Measurements from ENCODE around the gene SMAD6. TPM values are rescaled to one million over a fixed set of nuclear protein-coding genes. Genes with fewer than 3 reads are reported as not detected.
A peak's percentile ranks its signal among the peaks of the same experiment; 100 is the strongest.

SMAD6 gene
- total and polyA plus RNA-seq, 2 experiments from 2014 or later = 1.6 to 15.7 TPM

- TF ChIP-seq ZNF114 (CRISPR knock-in tag; IDR thresholded peaks at IDR 0.05) = no peak
- no peak for TF ChIP-seq STAT1 (IDR thresholded peaks at IDR 0.05; ENCODE audit: unreplicated experiment)
- TF ChIP-seq CREB1 (CRISPR knock-in tag; IDR thresholded peaks at IDR 0.05; ENCODE audit: low read depth) = no peak
- TF ChIP-seq JUNB (IDR thresholded peaks at IDR 0.05; ENCODE audit: unreplicated experiment) = no peak
- no peak for TF ChIP-seq ZNF331 (CRISPR knock-in tag; IDR thresholded peaks at IDR 0.05; ENCODE audit: low read depth)
- TF ChIP-seq ETS1 (IDR thresholded peaks at IDR 0.05) = no peak
These were observed 70.6 kb downstream of the SMAD6 start (continued) for GRCh38 chr15:66772604-66773128.

- no peak for ATAC-seq
- Histone ChIP-seq H2AFZ (no peak overlapping the region), H3K4me3 (no peak overlapping the region), H3K79me2 (replicated peaks; ENCODE audit: insufficient read depth) (no peaks in the 10 kb centered on the region), H3K27ac (ENCODE audit: low read depth) (peak overlapping the region; percentile 83), H4K20me1 (replicated peaks; ENCODE audit: insufficient read depth) (no peaks in the 10 kb centered on the region), H3K4me2 (peak overlapping the region; percentile 58; the same call in 1 of the 2 replicates), H3K4me1 (ENCODE audit: insufficient read depth) (peaks cover 31% of the 10 kb centered on the region), H3K27me3 (ENCODE audit: insufficient read depth) (no peaks in the 10 kb centered on the region), H3K36me3 (ENCODE audit: insufficient read depth) (no peaks in the 10 kb centered on the region), H3F3A (replicated peaks; ENCODE audit: low read depth) (peaks cover 7% of the 10 kb centered on the region), H3K9me2 (ENCODE audit: insufficient read depth) (no peaks in the 10 kb centered on the region)
- Mint-ChIP-seq H3K4me3 (peak overlapping the region; percentile 21; the same call in 1 of the 3 replicates), H3K36me3 (ENCODE audit: low read depth) (no peaks in the 10 kb centered on the region), H3K27me3 (ENCODE audit: insufficient read depth, low read depth, poor library complexity) (peaks cover 16% of the 10 kb centered on the region), H3K9me3 (no peaks in the 10 kb centered on the region), H3K4me1 (peaks cover 40% of the 10 kb centered on the region), H3K27ac (peak overlapping the region; percentile 31; the same call in 1 of the 2 replicates)
- TF ChIP-seq ZNF114 (CRISPR knock-in tag; IDR thresholded peaks at IDR 0.05) = no peak
- TF ChIP-seq POLR2AphosphoS5 (IDR thresholded peaks at IDR 0.05; ENCODE audit: low read depth) = no peak
- no peak for TF ChIP-seq ETS1 (IDR thresholded peaks at IDR 0.05)
- peak; percentile 19 for DNase-seq (ENCODE audit: low spot score)
These were observed 71.3 kb downstream of the SMAD6 start for GRCh38 chr15:66773129-66773873.

GRCh38 chr15:66774001-66774814, 72.2 kb downstream of the SMAD6 start:
- DNase-seq (ENCODE audit: low spot score) (peak; percentile 92), ATAC-seq (peak; percentile 84)
- Mint-ChIP-seq H3K9me3 (no peaks in the 10 kb centered on the region), H3K36me3 (ENCODE audit: low read depth) (no peaks in the 10 kb centered on the region), H3K4me1 (peaks cover 40% of the 10 kb centered on the region), H3K27ac (peak overlapping the region; percentile 80; the same call in 1 of the 2 replicates), H3K27me3 (ENCODE audit: insufficient read depth, low read depth, poor library complexity) (peaks cover 16% of the 10 kb centered on the region), H3K4me3 (peak overlapping the region; percentile 48; the same call in 2 of the 3 replicates)
- Histone ChIP-seq H3K9me2 (ENCODE audit: insufficient read depth) (no peaks in the 10 kb centered on the region), H3K4me3 (no peak overlapping the region), H3F3A (replicated peaks; ENCODE audit: low read depth) (peaks cover 7% of the 10 kb centered on the region), H3K27ac (ENCODE audit: low read depth) (peak overlapping the region; percentile 83), H3K36me3 (ENCODE audit: insufficient read depth) (no peaks in the 10 kb centered on the region), H4K20me1 (replicated peaks; ENCODE audit: insufficient read depth) (no peaks in the 10 kb centered on the region), H2AFZ (peak overlapping the region; percentile 87), H3K4me2 (peak overlapping the region; percentile 58), H3K4me1 (ENCODE audit: insufficient read depth) (peaks cover 31% of the 10 kb centered on the region), H3K27me3 (ENCODE audit: insufficient read depth) (no peaks in the 10 kb centered on the region), H3K79me2 (replicated peaks; ENCODE audit: insufficient read depth) (no peaks in the 10 kb centered on the region)
- 0 out of 2 replicates have a peak, but pooled peaks have one; percentile 73 for TF ChIP-seq ZNF462 (CRISPR knock-in tag; IDR thresholded peaks at IDR 0.05)
- 0 out of 2 replicates have a peak, but pooled peaks have one; percentile 25 for TF ChIP-seq CREB1 (CRISPR knock-in tag; IDR thresholded peaks at IDR 0.05; ENCODE audit: low read depth)
